Stimulated activated CD4-positive, alpha-beta T cell treated with anti-CD3 and anti-CD28 coated beads, Interleukin-1b, Interleukin-23, amount 100 ng/mL, for 48 hours (primary cell): Measurements from ENCODE around the gene SLC8A3.

ENCODE experiments used
- DNase-seq: peaks from one replicate; pipeline ENCODE4 v3.0.0-alpha.2; 2020

SLC8A3 gene

GRCh38 chr14:70021548-70022220 is 167.1 kb downstream of the SLC8A3 start:
- no peak for DNase-seq

DNA sequence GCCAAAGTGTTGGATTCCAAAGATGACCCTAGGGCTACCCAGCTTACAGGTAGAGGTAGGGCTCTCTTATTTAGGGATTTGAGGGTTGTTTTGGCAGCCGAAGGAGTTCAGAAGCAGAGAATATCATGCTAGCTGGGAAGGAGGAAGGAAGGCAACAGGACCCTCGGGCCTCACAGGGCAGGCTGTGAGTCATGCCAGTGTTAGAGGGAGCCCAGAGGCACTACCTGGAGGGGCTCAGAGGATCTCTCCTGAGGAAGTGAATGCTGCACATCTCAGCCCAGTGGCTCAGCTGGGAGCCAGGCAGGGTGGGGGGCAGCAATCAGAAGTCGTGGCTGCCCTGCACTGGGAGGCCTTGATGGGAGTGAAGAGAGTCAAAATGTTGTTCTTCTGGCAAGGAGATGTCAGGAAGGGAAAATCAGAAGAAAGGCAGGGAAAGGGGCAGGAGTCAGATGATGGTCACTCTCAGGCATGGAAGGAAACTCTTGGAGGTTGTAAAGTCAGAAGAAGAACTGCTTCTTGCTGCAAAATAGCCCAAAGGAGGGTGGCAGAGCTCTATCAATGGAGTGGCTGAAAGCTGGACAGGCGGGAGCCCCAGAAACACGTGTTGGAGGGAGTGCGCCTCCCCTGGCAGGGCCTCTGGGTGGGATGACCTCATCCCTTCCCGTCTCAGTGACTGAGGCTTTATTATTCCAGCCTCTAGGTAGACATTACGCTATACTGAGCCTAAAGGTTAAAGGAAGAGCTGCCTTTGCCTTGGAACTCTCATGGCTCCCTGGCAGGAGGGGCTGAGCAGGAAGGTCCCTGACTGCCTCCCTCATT is 168.2 kb downstream of the SLC8A3 start:
- no peak for DNase-seq

DNA sequence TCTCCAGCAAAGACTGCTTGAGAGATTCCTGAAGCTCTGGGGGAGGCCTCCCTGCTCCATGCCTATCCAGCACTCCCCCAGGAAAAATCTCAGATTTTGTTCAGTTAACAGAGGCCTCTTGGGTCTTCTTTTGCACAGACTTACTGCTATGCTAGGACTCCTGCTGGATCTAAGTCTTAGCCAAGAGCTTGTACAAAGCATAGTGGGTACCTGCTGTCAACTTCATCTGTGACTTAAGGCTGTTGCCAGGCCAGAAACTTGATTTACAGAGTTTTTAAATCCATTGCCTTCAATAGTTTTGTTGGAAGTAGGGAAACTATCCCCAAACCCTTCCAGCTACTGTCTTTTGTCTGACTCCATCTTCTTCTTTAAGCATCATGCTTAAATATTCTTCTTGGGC is 169.1 kb downstream of the SLC8A3 start:
- no peak for DNase-seq

DNA sequence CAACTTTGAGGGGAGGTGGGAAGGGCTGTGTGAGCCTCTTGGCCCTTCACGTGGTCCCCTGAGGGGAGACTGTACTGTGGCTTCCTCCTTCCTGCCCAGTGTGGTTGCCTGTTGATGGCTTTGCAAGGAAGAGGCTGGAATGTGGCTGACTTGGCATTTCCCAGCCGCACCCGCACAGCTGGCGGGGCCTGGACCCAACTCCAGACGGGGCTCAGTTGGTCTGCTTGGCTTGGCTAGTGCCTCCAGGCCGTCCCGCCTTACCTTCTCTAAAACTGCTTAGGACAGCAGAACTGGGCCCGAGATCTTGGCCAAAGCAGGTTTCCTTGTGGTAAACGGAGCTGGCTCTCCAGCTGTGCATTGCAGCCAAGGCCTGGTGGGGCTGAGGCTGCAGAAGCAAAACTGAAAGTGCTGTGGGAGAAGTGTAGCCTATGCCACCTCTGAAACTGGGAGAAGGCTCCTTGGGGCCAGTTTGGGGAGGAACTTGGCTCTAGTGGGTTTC is 170.0 kb downstream of the SLC8A3 start:
- no peak for DNase-seq

GRCh38 chr14:70018230-70018629 is 170.5 kb downstream of the SLC8A3 start:
- no peak for DNase-seq

- no peak for DNase-seq
Observed at GRCh38 chr14:70014406-70015095, 174.2 kb downstream of the SLC8A3 start.

DNA sequence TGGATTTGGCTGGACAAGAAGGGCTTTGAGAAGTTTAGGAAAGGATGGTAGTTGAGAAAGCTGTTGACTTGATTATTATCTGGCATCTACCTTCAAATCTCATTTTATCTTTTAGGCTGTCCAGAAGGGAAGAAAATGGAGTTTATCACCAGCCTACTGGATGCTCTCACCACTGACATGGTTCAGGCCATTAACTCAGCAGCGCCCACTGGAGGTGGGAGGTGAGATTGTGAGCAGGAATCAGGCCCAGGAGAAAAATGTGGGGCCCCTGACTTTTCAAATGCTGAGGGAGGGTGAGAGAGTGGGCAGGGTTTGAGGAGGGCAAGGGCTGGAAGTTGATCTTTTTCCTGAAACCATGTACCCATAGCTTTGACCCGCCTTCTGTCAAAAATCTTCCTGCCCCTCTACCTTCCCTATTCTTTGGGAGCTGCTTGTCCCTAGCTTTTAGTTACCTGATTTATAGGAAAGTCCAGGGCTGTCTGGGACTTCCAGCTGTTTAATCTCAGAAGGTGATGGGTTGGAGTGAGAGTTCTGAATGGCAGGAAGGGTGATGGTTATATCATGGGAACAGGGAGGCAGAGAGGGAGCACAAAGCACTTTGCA is 175.4 kb downstream of the SLC8A3 start:
- DNase-seq = peak; percentile 40

- no peak for DNase-seq
Observed at GRCh38 chr14:70011708-70012107, 177.0 kb downstream of the SLC8A3 start.

- no peak for DNase-seq
Observed at GRCh38 chr14:70011098-70011497, 177.7 kb downstream of the SLC8A3 start.

- DNase-seq = no peak
Observed at GRCh38 chr14:70009961-70010360, 178.8 kb downstream of the SLC8A3 start.

DNA sequence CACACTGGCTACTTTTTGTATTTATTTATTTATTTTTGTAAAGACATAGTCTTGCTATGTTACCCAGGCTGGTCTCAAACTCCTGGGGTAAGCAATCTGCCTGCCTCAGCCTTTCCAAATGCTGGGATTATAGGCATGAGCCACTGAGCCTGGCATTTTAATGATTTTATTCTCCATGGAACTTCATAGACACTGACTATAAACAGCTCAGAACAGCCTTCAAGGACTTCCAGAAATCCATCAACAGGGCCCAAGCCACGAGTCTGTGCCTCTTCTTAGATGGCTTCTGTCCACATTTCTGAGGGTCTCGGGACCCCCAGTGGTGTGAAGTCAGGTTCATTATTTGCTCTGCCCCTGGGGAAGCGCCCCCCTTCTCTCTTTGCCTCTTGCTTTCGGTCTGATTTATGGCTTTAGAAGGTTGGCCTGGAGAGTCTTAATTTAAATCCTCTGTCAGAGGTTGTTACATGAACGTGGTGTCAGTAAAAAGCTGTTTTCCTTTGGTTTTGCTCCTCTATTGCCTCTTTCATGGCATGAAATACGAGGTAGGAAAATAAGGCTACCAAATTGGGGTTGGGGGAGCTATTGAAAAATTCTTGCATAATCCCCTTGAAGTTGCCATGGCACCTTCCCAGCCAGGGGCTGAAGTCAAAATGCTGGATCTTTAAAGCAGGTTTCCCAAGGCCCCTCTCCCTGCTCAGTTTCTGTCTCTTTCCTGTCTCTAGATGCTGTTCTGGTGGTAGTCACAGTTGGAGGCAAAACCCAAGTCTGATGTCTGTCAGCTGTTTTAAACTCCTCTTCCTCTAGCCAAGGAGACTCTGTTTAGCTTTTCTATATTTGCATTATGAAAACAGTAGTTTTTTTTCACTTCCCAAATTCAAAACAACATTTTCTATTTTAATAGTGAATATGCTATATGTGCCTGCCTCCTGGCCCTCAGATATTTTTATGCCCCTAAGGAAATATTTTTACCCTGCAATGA is 180.2 kb downstream of the SLC8A3 start:
- no peak for DNase-seq

DNA sequence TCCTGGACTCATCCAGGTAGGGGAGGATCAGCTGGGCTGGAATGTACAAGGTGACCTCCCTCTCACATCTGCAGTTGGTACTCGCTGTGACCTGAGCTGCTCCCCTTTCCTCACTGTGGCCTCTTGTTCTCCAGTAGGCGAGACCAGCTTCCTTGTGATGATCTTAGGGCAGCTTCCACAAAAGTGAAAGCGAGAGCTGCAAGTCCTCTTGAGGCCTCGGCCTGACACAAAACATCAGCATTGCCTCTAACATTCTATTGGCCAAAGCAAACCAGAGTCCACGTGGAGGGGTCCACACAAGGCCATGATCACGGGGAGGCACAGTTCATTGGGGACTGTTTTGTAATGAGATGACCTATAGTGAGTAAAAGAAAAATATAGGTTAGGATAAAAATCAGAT is 182.1 kb downstream of the SLC8A3 start:
- no peak for DNase-seq

DNA sequence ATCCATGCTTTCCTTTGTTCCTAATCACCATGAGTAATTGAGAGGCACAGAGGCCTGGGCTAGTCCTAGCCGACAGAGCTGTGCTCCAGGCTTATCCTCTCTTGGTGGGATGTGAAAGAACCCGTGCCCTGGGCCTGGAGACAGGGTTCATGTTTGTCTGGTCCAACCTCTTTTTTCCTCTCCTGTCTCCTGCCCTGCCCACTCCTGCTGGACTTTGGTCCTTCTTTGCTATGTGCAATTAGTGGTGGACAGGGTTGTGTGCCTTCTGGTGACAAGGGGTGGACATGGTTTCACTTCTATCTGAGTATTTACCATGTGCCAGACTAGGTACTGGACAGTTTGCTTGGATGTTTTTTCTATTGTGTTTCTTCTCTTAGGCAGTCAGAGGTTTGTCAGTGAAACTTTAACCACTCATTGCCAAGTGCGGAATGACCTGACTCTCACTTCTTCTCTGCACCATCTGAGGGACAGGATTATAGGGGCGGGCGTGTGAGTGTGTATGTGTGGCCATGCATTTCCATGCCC is 183.4 kb downstream of the SLC8A3 start:
- no peak for DNase-seq

- no peak for DNase-seq
Observed at GRCh38 chr14:70004791-70005190, 184.0 kb downstream of the SLC8A3 start.

DNA sequence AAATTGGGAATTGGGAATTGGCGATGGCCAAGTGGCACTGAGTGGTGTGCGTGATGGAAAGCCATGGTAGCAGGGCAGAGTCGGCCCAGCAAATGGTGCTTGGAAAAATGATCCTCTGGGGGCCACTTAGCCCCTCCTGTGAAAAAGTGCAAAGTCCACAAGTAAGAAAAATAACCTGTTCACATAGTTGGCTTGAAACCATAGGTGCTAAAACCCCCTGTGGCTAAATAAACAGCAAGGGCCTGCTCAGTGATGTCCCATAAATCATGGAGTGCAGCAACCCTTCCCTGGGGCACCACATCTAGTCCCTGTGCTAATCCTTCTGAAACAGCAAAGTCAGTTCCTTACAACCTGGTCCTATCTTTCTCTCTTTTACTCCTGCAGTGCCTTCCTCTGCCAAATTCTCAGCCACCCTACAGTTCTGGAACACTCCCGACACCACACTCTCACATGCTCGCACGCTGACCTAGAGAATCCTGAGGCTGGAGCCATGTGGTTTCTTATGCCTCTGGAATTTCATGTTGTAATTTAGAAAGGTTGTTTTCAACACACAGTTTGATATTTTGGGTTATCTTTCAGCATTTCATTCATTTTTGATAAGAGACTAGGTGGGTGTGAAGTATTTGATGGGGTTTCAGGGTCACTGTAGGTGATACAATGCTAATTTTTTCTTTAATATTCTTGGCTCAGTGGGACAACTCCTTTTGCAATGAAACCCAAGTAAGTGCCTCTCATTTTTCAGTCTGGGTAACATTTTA is 186.0 kb downstream of the SLC8A3 start:
- no peak for DNase-seq

DNA sequence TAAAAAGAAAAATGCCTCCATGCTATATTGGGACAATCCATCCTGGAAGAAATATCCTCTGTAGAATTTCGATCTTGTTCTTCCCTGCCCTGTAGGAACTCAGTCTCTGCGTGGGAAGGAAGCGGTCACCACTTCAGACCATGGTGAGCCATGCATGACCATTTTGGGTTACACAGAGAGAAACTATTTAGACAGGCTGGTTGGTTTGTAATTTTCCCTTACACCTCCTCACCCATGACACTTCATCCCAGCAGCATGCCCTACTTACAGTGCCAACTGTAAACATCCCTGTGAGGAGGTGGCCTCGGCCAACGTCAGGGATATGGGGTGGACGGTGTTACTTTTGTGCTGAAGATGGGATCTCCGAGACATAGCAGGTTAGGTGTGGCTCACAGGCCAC is 188.2 kb downstream of the SLC8A3 start:
- DNase-seq = no peak

- no peak for DNase-seq
Observed at GRCh38 chr14:69999261-69999674, 189.5 kb downstream of the SLC8A3 start.

GRCh38 chr14:69997849-69998248 is 190.9 kb downstream of the SLC8A3 start:
- no peak for DNase-seq

DNA sequence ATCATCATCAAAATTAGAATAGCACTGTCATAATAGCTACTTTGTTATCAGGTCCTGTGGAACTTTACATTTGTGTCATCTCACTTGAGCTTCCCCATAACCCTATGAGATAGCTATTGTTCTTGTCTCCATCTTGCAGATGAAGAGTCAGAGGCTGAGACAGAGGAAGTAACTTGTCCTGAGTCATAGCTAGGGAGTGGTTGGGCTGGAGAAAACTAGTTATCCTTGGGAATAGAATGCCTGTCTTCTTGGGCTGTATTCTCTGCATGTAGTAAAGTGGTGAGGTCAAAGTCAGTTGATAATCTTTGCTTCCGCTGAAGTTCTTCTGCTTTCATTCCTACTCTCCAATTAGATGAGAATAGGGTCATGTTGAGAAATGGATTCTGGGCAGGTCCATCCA is 192.5 kb downstream of the SLC8A3 start:
- no peak for DNase-seq
